Measurements from ENCODE around the gene EEF1AKMT3. TPM values are rescaled to one million over a fixed set of nuclear protein-coding genes. Genes with fewer than 3 reads are reported as not detected.

The EEF1AKMT3 gene
- total RNA-seq, 2 experiments from 2014 or later, result 3.6 to 4.6 TPM

- Mint-ChIP-seq H3K4me3 (peak within 1 kb of the TSS; percentile 85), H3K27me3 (ENCODE audit: low read depth) (no peaks in the 10 kb centered on the region), H3K27ac (peak within 1 kb of the TSS; percentile 94), H3K9me3 (no peaks in the 10 kb centered on the region), H3K4me1 (ENCODE audit: low read depth) (peaks cover 40% of the 10 kb centered on the region), H3K36me3 (ENCODE audit: low read depth) (peaks cover 32% of the 10 kb centered on the region)
- CTCF ChIA-PET, result interaction anchor here (0.6 to 2.3 kb wide), 7 partner anchors 12 to 285 kb away, joined by 3 to 8 read pairs (median 4); partner anchors contain the start of gene OS9
- DNase-seq, result peak; percentile 99
- intact Hi-C loops (cut with micrococcal nuclease), result loop anchor here (1.0 to 5.0 kb wide), 3 partner anchors 7 to 503 kb away; partner anchors contain the start of genes ARHGAP9 and CDK4
Observed at GRCh38 chr12:57744777-57745484, 27.5 kb upstream of the EEF1AKMT3 start, which contains the start of gene TSPAN31. Gene TSPAN31 (plus strand): TSS chr12:57745039. CDS start chr12:57745155, 116 bp downstream.

- DNase-seq, result no peak
- CTCF ChIA-PET, result interaction anchor here (0.6 to 2.3 kb wide), 6 partner anchors 11 to 285 kb away, joined by 3 to 8 read pairs (median 5); partner anchors contain the start of gene OS9
- intact Hi-C loops (cut with micrococcal nuclease), result loop anchor here (2.0 kb wide), 1 partner anchor 267 kb away; the partner anchor contains the start of gene ARHGAP9
- peaks cover 42% of the 10 kb centered on the region for H3K4me1 Mint-ChIP-seq (ENCODE audit: low read depth)
- H3K9me3 Mint-ChIP-seq, result no peaks in the 10 kb centered on the region
- H3K4me3 Mint-ChIP-seq, result peak overlapping the region; percentile 85
- H3K36me3 Mint-ChIP-seq (ENCODE audit: low read depth), result peaks cover 36% of the 10 kb centered on the region
- peak overlapping the region; percentile 94 for H3K27ac Mint-ChIP-seq
- H3K27me3 Mint-ChIP-seq (ENCODE audit: low read depth), result no peaks in the 10 kb centered on the region
Observed at GRCh38 chr12:57745485-57745881, 26.9 kb upstream of the EEF1AKMT3 start.

GRCh38 chr12:57746025-57746424 is 26.4 kb upstream of the EEF1AKMT3 start:
- Mint-ChIP-seq H3K4me3 (peak overlapping the region; percentile 85), H3K9me3 (no peaks in the 10 kb centered on the region), H3K27ac (peak overlapping the region; percentile 94), H3K36me3 (ENCODE audit: low read depth) (peaks cover 39% of the 10 kb centered on the region), H3K27me3 (ENCODE audit: low read depth) (no peaks in the 10 kb centered on the region), H3K4me1 (ENCODE audit: low read depth) (peaks cover 42% of the 10 kb centered on the region)
- CTCF ChIA-PET, result interaction anchor here (1.9 kb wide), 1 partner anchor 11 kb away, joined by 8 read pairs; no protein-coding TSS in a partner anchor
- DNase-seq, result no peak
- intact Hi-C loops (cut with micrococcal nuclease), result no loop called here

- intact Hi-C loops (cut with micrococcal nuclease), result no loop called here
- H3K36me3 Mint-ChIP-seq (ENCODE audit: low read depth), result peaks cover 50% of the 10 kb centered on the region
- no peaks in the 10 kb centered on the region for H3K27me3 Mint-ChIP-seq (ENCODE audit: low read depth)
- H3K27ac Mint-ChIP-seq, result no peak overlapping the region
- CTCF ChIA-PET, result interaction anchor here (1.9 kb wide), 1 partner anchor 10 kb away, joined by 5 read pairs; no protein-coding TSS in a partner anchor
- H3K4me1 Mint-ChIP-seq (ENCODE audit: low read depth), result peaks cover 55% of the 10 kb centered on the region
- H3K9me3 Mint-ChIP-seq, result no peaks in the 10 kb centered on the region
- H3K4me3 Mint-ChIP-seq, result no peak overlapping the region
- no peak for DNase-seq
Observed at GRCh38 chr12:57749061-57749460, 23.4 kb upstream of the EEF1AKMT3 start.

- H3K4me1 Mint-ChIP-seq (ENCODE audit: low read depth), result peaks cover 46% of the 10 kb centered on the region
- H3K4me3 Mint-ChIP-seq, result peak overlapping the region; percentile 100
- CTCF ChIA-PET, result interaction anchor here (1.1 to 1.9 kb wide), 3 partner anchors 8 to 10 kb away, joined by 3 to 5 read pairs (median 5); no protein-coding TSS in a partner anchor
- no peaks in the 10 kb centered on the region for H3K27me3 Mint-ChIP-seq (ENCODE audit: low read depth)
- no peak for DNase-seq
- intact Hi-C loops (cut with micrococcal nuclease), result loop anchor here (1.0 to 5.0 kb wide), 2 partner anchors 272 to 513 kb away; a partner anchor contains a TSS
- H3K9me3 Mint-ChIP-seq, result no peaks in the 10 kb centered on the region
- H3K36me3 Mint-ChIP-seq (ENCODE audit: low read depth), result peaks cover 41% of the 10 kb centered on the region
- peak overlapping the region; percentile 99 for H3K27ac Mint-ChIP-seq
Observed at GRCh38 chr12:57750561-57751431, 21.6 kb upstream of the EEF1AKMT3 start.

- Mint-ChIP-seq H3K4me3 (peak overlapping the region; percentile 100), H3K36me3 (ENCODE audit: low read depth) (peaks cover 38% of the 10 kb centered on the region), H3K27me3 (ENCODE audit: low read depth) (no peaks in the 10 kb centered on the region), H3K4me1 (ENCODE audit: low read depth) (peaks cover 45% of the 10 kb centered on the region), H3K9me3 (no peaks in the 10 kb centered on the region), H3K27ac (peak overlapping the region; percentile 99)
- DNase-seq, result no peak
- intact Hi-C loops (cut with micrococcal nuclease), result loop anchor here (1.0 to 5.0 kb wide), 2 partner anchors 273 to 514 kb away; a partner anchor contains a TSS
- CTCF ChIA-PET, result no interaction called here
Observed at GRCh38 chr12:57751432-57751787, 21.0 kb upstream of the EEF1AKMT3 start.

GRCh38 chr12:57751788-57752667 is 20.4 kb upstream of the EEF1AKMT3 start, which contains the start of gene CDK4:
Gene CDK4 (minus strand): TSS chr12:57752310. CDS start chr12:57751717, 593 bp downstream.
- DNase-seq, result peak; percentile 99
- peaks cover 51% of the 10 kb centered on the region for H3K4me1 Mint-ChIP-seq (ENCODE audit: low read depth)
- no peaks in the 10 kb centered on the region for H3K27me3 Mint-ChIP-seq (ENCODE audit: low read depth)
- CTCF ChIA-PET, result interaction anchor here (0.8 to 0.9 kb wide), 2 partner anchors 11 to 31 kb away, joined by 3 to 4 read pairs; partner anchors contain the start of gene TSFM
- peaks cover 41% of the 10 kb centered on the region for H3K36me3 Mint-ChIP-seq (ENCODE audit: low read depth)
- peak within 1 kb of the TSS; percentile 99 for H3K27ac Mint-ChIP-seq
- H3K4me3 Mint-ChIP-seq, result peak within 1 kb of the TSS; percentile 100
- intact Hi-C loops (cut with micrococcal nuclease), result loop anchor here (1.0 to 5.0 kb wide), 10 partner anchors 8 to 515 kb away; partner anchors contain the start of genes ATP23, EEF1AKMT3, MBD6 and METTL1
- H3K9me3 Mint-ChIP-seq, result no peaks in the 10 kb centered on the region

GRCh38 chr12:57752668-57753000 is 19.8 kb upstream of the EEF1AKMT3 start:
- intact Hi-C loops (cut with micrococcal nuclease), result loop anchor here (1.0 to 5.0 kb wide), 9 partner anchors 8 to 515 kb away; partner anchors contain the start of genes ATP23, EEF1AKMT3, MBD6 and METTL1
- H3K4me3 Mint-ChIP-seq, result peak overlapping the region; percentile 100

GRCh38 chr12:57753756-57754337 is 18.6 kb upstream of the EEF1AKMT3 start:
- peaks cover 36% of the 10 kb centered on the region for H3K36me3 Mint-ChIP-seq (ENCODE audit: low read depth)
- intact Hi-C loops (cut with micrococcal nuclease), result loop anchor here (2.0 to 5.0 kb wide), 4 partner anchors 13 to 1843 kb away; partner anchors contain the start of gene SLC16A7
- peaks cover 57% of the 10 kb centered on the region for H3K4me1 Mint-ChIP-seq (ENCODE audit: low read depth)
- H3K27me3 Mint-ChIP-seq (ENCODE audit: low read depth), result no peaks in the 10 kb centered on the region
- H3K4me3 Mint-ChIP-seq, result peak overlapping the region; percentile 78
- no peak for DNase-seq
- CTCF ChIA-PET, result interaction anchor here (0.7 to 3.4 kb wide), 3 partner anchors 12 to 29 kb away, joined by 3 to 42 read pairs (median 3); partner anchors contain the start of genes CYP27B1 and TSFM
- H3K27ac Mint-ChIP-seq, result peak overlapping the region; percentile 38
- no peaks in the 10 kb centered on the region for H3K9me3 Mint-ChIP-seq

More at GRCh38 chr12:57752668-57753000, 19.8 kb upstream of the EEF1AKMT3 start:
- peak overlapping the region; percentile 99 for H3K27ac Mint-ChIP-seq
- CTCF ChIA-PET, result interaction anchor here (0.9 kb wide), 1 partner anchor 11 kb away, joined by 4 read pairs; no protein-coding TSS in a partner anchor
- peaks cover 52% of the 10 kb centered on the region for H3K4me1 Mint-ChIP-seq (ENCODE audit: low read depth)
- H3K9me3 Mint-ChIP-seq, result no peaks in the 10 kb centered on the region
- H3K36me3 Mint-ChIP-seq (ENCODE audit: low read depth), result peaks cover 39% of the 10 kb centered on the region
- H3K27me3 Mint-ChIP-seq (ENCODE audit: low read depth), result no peaks in the 10 kb centered on the region
- DNase-seq, result no peak

GRCh38 chr12:57754411-57755193 is 17.8 kb upstream of the EEF1AKMT3 start, which contains the start of gene MARCHF9:
Gene MARCHF9 (plus strand): TSS chr12:57755103. CDS start chr12:57755529, 426 bp downstream.
- Mint-ChIP-seq H3K27ac (peak within 1 kb of the TSS; percentile 38), H3K4me3 (peak within 1 kb of the TSS; percentile 81), H3K9me3 (no peaks in the 10 kb centered on the region), H3K27me3 (ENCODE audit: low read depth) (no peaks in the 10 kb centered on the region), H3K36me3 (ENCODE audit: low read depth) (peaks cover 30% of the 10 kb centered on the region), H3K4me1 (ENCODE audit: low read depth) (peaks cover 61% of the 10 kb centered on the region)
- intact Hi-C loops (cut with micrococcal nuclease), result loop anchor here (2.0 to 5.0 kb wide), 3 partner anchors 14 to 1842 kb away; partner anchors contain the start of gene SLC16A7
- CTCF ChIA-PET, result interaction anchor here (0.7 to 3.4 kb wide), 4 partner anchors 11 to 83 kb away, joined by 3 to 42 read pairs (median 5); partner anchors contain the start of genes CYP27B1 and TSFM
- DNase-seq, result peak; percentile 89
